NB4 (cell line): ENCODE data around the gene ZNF711.

Source experiments
- DNase-seq: peaks from one replicate; pipeline ENCODE4 v3.0.0; 2010; ENCODE audit warnings: low read depth
- H3K4me3 ChIP-seq: one replicate; pipeline ENCODE4 v1.5.1; 2011; ENCODE audit warnings: mild to moderate bottlenecking, low read depth, low read length, moderate library complexity
- MYC ChIP-seq: IDR thresholded peaks from 2 replicates; pipeline ENCODE4 v1.6.1; 2011; ENCODE audit warnings: low read depth, low read length
- POLR2A ChIP-seq: IDR thresholded peaks from 2 replicates; pipeline ENCODE4 v1.6.1; 2011; ENCODE audit warnings: mild to moderate bottlenecking; ENCODE audit not compliant: insufficient read length; ENCODE audit errors: extremely low read depth
- TF ChIP-seq, protein P1 (sequence below): IDR thresholded peaks from one replicate; pipeline ENCODE4 v1.5.1; 2012; ENCODE audit warnings: low read depth, low read length
- TF ChIP-seq, protein P2 (sequence below): IDR thresholded peaks from 2 replicates; pipeline ENCODE4 v1.6.1; 2011; ENCODE audit warnings: low read depth, low read length

The ZNF711 gene

DNA sequence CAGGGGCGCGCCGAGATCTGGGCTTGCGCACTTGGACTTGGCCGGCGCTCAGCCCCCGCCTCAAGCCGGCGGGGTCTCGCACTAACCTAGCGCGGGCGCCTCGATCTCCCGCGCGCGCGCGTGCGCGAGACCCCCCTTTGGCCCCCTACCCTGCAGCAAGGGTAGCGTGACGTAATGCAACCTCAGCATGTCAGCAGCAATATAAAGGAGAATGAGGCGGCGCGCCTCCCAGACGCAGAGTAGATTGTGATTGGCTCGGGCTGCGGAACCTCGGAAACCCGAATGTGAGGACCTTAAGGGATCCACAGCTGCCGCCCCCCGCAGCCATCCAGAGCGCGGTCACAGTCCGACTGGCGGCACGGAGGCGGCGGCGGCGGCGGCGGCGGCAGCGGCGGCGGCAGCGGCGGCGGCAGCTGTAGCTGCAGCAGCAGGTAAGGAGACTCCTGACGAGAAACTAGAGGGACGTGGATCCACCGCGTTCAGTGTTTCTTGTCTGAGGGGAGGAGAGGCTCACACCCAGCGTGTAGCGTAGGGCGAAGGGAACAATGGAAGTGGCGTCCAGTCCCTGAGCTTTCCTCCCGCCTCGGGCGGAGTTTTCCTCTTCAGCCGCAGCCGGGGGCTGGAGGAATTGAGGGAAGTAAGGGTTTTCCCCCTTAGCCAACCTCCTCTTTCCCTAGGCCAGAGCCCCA is at the start of gene ZNF711, which contains the start of gene SATL1:
TSS of gene ZNF711 (plus strand) at position 231 of the 689 bp plus-strand sequence. CDS start 3,582 bp downstream, outside the sequence.
TSS of gene SATL1 (minus strand) at position 19 of the 689 bp plus-strand sequence. CDS start 134,811 bp downstream, outside the sequence.
- TF ChIP-seq, protein P1, sequence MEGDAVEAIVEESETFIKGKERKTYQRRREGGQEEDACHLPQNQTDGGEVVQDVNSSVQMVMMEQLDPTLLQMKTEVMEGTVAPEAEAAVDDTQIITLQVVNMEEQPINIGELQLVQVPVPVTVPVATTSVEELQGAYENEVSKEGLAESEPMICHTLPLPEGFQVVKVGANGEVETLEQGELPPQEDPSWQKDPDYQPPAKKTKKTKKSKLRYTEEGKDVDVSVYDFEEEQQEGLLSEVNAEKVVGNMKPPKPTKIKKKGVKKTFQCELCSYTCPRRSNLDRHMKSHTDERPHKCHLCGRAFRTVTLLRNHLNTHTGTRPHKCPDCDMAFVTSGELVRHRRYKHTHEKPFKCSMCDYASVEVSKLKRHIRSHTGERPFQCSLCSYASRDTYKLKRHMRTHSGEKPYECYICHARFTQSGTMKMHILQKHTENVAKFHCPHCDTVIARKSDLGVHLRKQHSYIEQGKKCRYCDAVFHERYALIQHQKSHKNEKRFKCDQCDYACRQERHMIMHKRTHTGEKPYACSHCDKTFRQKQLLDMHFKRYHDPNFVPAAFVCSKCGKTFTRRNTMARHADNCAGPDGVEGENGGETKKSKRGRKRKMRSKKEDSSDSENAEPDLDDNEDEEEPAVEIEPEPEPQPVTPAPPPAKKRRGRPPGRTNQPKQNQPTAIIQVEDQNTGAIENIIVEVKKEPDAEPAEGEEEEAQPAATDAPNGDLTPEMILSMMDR: no peak
- TF ChIP-seq, protein P2, sequence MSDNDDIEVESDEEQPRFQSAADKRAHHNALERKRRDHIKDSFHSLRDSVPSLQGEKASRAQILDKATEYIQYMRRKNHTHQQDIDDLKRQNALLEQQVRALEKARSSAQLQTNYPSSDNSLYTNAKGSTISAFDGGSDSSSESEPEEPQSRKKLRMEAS: no peak
- TF ChIP-seq POLR2A: no peak
- TF ChIP-seq MYC: no peak
- DNase-seq: no peak
- no peak within 1 kb of the TSS for H3K4me3 ChIP-seq

DNA sequence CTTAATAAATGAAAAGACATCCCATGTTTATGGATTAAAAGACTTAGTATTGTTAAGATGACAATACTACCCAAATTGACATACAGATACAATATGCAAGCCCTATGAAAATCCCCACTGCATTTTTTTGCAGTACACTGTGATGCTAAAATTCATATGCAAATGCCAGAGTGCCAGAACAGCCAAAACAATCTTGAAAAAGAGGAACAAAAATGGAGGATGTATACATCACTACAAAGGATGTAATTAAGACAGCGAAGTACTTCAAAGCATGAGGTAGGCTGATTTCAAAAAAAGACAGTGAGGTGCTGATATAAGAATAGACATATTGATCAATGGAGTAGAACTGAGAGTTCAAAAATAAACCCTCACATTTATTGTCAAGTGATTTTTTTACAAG is 47.5 kb upstream of the ZNF711 start:
- DNase-seq: no peak
- no peak overlapping the region for H3K4me3 ChIP-seq
- TF ChIP-seq, protein P1: no peak
- TF ChIP-seq, protein P2: no peak
- TF ChIP-seq POLR2A: no peak

DNA sequence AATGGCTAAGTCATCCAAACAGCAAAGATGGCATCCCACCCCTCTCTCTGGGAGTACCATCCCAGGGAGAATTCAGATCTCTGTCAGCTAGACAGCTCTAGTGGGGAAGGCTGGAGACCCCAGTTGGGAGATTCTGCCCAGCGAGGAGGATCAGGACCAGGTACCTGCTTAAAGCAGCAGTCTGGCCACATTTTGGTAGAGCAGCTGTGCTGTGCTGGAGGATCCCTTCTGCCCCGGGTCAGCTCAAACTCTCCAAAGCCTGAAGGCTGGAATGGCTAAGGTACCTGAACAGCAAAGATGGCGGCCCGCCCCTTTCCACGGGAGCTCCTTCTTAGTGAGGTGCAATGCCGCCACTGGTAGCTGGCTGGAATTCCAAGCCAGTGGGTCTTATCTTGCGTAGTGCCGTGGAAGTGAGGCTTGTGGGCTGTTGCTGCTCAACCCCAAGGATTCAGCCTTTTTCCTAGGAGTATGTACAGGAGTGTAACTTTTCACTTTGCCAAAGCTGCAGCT is 40.3 kb upstream of the ZNF711 start:
- DNase-seq: no peak
- no peak overlapping the region for H3K4me3 ChIP-seq
- TF ChIP-seq, protein P1: no peak
- TF ChIP-seq POLR2A (no peak), MYC (no peak)
- TF ChIP-seq, protein P2: no peak

DNA sequence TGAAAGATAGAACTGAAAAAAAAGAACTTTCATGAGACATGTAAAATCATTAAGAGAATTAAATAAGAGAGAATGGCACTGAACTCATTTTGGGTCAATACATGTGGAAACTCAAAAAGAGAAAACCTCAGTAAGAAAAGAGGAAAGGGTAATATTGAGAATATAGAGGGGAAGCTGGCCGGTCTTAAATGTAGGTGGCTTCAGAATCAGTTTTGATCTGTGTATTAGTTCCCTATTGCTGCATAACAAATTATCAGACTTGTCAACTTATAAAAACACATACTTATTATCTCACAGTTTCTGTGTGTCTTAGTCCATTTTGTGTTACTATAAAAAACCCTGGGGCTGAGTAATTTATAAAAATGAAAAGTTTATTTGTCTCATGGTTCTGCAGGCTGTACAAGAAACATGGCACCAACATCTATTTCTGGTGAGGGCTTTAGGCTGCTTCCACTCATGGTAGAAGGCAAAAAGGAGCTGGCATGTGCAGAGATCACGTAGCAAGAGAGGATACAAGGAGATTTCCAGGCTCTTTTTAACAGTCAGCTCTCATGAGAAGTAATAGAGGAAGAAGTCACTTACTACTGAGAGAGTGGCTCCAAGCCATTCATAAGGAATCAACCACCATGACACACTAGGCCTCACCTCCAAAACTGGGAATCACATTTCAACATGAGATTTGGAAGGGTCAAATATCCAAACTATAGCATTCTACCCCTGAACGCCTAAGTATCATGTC is 29.8 kb upstream of the ZNF711 start:
- no peak overlapping the region for H3K4me3 ChIP-seq
- no peak for DNase-seq
- TF ChIP-seq MYC (no peak), POLR2A (no peak)
- TF ChIP-seq, protein P2: no peak
- TF ChIP-seq, protein P1: no peak

DNA sequence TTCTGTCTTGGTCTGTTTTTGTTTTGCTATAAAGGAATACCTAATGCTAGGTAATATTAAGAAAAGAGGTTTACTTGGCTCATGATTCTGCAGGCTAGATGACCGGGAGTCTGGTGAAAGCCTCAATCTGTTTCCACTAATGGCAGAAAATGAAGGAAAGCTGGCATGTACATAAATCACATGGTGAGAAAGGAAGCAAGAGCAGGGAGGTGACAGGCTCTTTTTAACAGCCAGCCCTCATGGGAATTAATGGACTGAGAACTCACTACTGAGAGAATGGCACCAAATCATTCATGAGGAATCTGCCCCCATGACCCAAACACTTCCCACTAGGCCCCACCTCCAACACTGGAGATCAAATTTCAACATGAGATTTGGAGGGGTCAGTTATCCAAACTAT is 27.8 kb upstream of the ZNF711 start:
- TF ChIP-seq, protein P2: no peak
- no peak for TF ChIP-seq MYC
- TF ChIP-seq, protein P1: no peak
- TF ChIP-seq POLR2A: no peak
- DNase-seq: no peak
- no peak overlapping the region for H3K4me3 ChIP-seq
